Activated CD4-positive, alpha-beta T cell treated with anti-CD3 and anti-CD28 coated beads, Interleukin-2, amount 50 U/mL, for 48 hours (primary cell): Measurements from ENCODE around the gene PLEKHA5.
"Not testable (repeated sequence)": the region's sequence is repeated elsewhere in the genome, so short reads cannot be mapped to it uniquely, and the experiment has no call there.

Source experiments
- DNase-seq, 2 experiments: peaks; one replicate each; pipeline ENCODE4 v3.0.0-alpha.2; 2020

Gene PLEKHA5

GRCh38 chr12:19203539-19204506, 74.3 kb downstream of the PLEKHA5 start:
- no peak for DNase-seq

DNA sequence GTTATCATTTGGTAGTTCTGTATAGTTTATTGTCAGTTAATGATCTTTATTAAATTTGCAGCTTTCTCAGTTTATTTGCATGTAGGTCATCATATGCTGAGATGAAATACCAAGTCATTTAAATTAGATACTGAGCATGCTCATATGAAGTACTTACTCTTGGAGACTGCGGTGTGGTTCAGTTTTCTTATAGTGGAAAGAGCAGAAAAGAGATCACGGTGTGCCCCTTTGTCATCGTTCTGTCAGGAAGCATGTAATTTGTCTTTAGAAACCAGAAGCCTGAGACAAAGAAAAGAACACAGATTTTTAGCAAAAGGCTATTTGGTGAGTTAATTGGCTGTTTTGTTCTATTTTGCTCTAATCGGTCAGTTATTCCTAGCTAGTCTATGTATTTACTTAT, 75.6 kb downstream of the PLEKHA5 start:
- DNase-seq: no peak

- DNase-seq: no peak
Measured at GRCh38 chr12:19206493-19207077, 77.1 kb downstream of the PLEKHA5 start.

DNA sequence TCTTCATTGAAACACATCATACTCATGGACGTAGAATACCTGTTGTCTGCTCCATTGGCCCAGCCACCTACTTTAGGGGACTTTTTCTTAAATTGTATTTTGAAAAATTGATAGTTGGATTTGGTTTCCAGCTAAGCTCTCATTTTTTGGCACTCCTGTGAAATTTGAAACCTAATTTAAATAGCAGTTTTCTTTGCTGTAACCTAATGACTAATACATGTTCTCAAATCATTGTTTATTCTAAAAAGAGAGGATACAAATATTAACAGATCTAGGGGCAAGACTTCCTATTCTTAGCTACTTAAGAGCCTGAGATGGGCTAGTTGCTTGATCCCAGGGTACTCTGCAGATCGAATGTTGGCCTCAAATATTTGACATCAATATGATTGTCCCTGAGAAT, 78.9 kb downstream of the PLEKHA5 start:
- DNase-seq: no peak

DNA sequence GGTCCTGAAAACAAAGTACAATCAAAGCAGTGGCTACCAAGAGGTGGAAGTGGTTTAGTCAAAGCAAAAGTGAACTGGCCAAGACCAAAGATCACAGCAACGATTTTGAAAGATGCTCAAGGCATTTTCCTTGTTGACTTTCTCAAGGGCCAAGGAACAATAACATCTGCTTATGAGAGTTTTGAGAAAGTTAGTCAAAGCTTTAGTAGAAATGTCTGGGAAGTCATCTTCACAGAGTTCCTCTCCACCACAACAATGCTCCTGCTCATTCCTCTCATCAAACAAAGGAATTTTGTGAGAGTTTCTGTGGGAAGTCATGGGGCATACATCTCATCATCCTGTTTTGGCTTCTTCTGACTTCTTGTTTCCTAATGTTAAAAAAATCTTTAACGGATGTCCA, 80.1 kb downstream of the PLEKHA5 start:
- DNase-seq: no peak

DNA sequence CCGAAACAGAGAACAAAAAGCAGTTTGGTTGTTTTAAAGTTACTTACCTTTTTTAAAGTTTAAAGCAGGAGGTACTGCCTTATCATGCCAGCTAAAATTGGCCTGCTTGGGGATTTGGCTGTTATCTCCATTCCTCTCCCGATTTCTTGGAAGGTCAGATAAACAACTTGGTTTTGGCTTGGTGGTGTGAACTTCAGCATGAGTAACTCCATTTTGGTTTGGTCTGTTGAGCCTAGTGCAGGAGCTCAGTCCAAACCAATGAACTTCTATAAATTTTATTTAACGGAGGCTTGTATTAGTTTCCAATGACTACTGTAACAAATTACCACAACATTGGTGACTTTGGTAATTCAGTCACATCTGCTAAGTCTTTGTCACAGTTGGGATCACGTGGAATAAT, 82.3 kb downstream of the PLEKHA5 start:
- no peak for DNase-seq

DNA sequence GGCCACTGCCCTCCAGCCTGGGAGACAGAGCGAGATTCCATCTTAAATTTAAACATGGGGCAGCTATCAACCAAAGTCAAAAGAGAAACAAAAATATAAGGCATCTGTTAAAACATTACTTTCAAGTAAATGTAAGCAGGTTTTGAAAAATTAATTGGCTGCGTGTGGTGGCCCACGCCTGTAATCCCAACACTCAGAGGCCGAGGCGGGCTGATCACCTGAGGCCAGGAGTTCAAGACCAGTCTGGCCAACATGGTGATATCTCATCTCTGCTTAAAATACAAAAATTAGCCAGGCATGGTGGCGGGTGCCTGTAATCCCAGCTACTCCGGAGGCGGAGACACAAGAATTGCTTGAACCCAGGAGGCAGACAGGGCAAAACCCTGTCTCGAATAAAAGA, 82.7 kb downstream of the PLEKHA5 start:
- no peak for DNase-seq

- no peak for DNase-seq
Measured at GRCh38 chr12:19214020-19214419, 84.5 kb downstream of the PLEKHA5 start.

DNA sequence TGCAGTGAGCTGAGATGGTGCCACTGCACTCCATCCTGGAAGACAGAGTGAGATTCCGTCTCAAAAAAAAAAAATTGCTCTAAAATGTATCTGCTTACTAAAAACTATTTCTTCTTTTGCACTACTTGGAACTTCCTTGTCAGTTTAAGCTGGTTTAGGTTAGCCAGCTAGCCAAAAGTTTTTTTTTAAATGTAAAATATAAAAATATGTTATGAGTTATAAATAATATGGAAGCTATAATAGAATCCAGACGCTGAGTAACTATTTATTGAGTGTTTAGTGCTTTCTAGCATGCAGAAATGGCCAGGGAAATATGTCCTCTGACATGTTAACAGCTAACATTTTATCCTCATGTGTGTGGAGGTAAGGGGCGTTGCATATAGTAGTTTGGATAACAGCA, 85.6 kb downstream of the PLEKHA5 start:
- no peak for DNase-seq

GRCh38 chr12:19217446-19217845, 87.9 kb downstream of the PLEKHA5 start:
- no peak for DNase-seq

GRCh38 chr12:19220205-19220604, 90.7 kb downstream of the PLEKHA5 start:
- DNase-seq: no peak

- DNase-seq: no peak
Measured at GRCh38 chr12:19220852-19221466, 91.4 kb downstream of the PLEKHA5 start.

DNA sequence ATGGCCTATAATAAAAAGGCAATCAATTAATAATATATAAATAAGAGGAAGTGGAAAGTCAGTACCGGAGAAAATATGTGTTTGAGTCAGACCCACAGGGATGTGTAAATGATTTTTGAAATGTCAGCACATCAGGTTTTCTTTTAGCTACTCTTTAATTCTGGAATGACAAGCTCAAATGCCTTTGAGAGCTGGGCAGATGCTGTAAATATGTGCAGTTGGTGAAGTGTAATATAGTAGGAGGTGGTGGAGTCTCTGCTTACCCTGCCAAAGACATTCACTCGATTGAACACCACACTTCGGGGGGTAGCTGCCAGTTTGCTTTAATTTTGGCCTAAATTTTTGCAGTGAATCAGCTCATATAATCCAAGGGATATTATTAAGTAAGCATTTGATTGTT, 93.0 kb downstream of the PLEKHA5 start:
- DNase-seq: no peak

- no peak for DNase-seq
Measured at GRCh38 chr12:19223018-19223417, 93.5 kb downstream of the PLEKHA5 start.

DNA sequence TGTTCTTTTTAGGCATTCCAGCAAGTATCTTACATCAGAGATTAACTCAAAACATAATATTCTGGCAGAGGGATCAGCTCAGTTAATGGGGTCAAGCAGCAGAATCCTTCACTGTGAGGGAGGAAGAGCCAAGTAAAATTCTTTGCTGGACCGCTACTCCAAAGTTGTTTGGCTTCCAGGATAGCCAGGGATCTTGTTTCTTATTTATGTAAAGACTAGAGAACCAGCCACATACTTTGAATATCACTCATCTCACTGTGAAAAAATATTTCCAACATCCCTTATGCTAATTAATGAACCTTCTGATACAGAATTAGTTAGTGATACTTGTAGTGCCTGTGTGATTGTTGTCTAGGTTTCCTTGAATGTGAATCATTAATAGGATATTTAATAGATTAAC, 94.2 kb downstream of the PLEKHA5 start:
- DNase-seq: no peak

DNA sequence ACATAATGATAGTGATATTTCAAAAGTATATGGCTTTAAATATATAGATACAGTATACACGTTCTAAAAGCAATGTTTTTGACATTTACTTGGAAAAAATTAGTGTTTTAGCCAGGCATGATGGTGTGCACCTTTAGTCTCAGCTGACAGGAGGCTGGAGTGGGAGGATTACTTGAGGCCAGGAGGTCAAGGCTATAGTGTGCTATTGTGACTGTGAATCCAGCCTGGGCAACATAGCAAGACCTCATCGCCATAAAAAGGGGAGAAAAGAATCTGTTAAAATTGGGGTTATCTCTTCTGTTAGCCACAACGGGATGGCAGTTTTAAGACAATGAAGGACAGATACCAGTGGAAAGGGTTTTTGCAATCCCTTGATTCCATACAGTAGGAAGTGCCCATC, 95.2 kb downstream of the PLEKHA5 start:
- DNase-seq: no peak

GRCh38 chr12:19227190-19227879, 97.8 kb downstream of the PLEKHA5 start:
- no peak for DNase-seq

DNA sequence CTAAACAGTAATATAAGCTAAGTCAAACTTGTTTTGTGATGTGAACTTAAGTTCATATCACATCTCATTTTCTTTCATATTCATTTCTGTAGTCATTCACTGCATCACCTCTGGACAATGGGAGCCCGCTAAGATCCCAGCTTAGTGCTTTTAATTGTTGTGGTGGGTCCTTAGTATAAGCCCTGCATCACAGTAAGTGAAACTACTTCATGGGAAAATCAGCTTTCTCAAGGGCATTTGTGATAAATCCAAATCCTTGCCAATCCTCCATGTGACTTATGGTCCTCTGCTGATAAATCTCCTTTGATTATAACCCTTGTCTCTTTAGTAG, 98.3 kb downstream of the PLEKHA5 start:
- DNase-seq: no peak

GRCh38 chr12:19229021-19229420, 99.5 kb downstream of the PLEKHA5 start:
- not testable (repeated sequence) for DNase-seq

- no peak for DNase-seq
Measured at GRCh38 chr12:19230299-19230866, 100.8 kb downstream of the PLEKHA5 start.

GRCh38 chr12:19230896-19231295, 101.4 kb downstream of the PLEKHA5 start:
- DNase-seq: no peak

GRCh38 chr12:19234171-19234704, 104.7 kb downstream of the PLEKHA5 start:
- DNase-seq: no peak
